ENCODE measurements around the gene C5orf63. TPM values are rescaled to one million over a fixed set of nuclear protein-coding genes. Genes with fewer than 3 reads are reported as not detected.

The C5orf63 gene
- total RNA-seq, 1 donor from 2014 or later: 7.5 TPM

GRCh38 chr5:127092690-127093089 is 19.4 kb upstream of the C5orf63 start:
- Histone ChIP-seq H3K36me3 (no peaks in the 10 kb centered on the region), H3K9me3 (no peaks in the 10 kb centered on the region), H3K4me1 (no peaks in the 10 kb centered on the region), H3K27me3 (ENCODE audit: low read depth) (no peaks in the 10 kb centered on the region), H3K4me3 (no peak overlapping the region), H3K27ac (no peak overlapping the region)
- intact Hi-C loops (cut with DNase I): no loop called here
- no peak for DNase-seq
- TF ChIP-seq CTCF (IDR thresholded peaks at IDR 0.05): no peak
- ATAC-seq: no peak

GRCh38 chr5:127089191-127089590 is 15.9 kb upstream of the C5orf63 start:
- no peak overlapping the region for H3K27ac ChIP-seq
- ATAC-seq (no peak), DNase-seq (no peak)
- no peaks in the 10 kb centered on the region for H3K36me3 ChIP-seq
- no peaks in the 10 kb centered on the region for H3K9me3 ChIP-seq
- H3K27me3 ChIP-seq (ENCODE audit: low read depth): no peaks in the 10 kb centered on the region
- intact Hi-C loops (cut with DNase I): no loop called here
- TF ChIP-seq CTCF (IDR thresholded peaks at IDR 0.05): no peak
- no peaks in the 10 kb centered on the region for H3K4me1 ChIP-seq
- H3K4me3 ChIP-seq: no peak overlapping the region

- ATAC-seq: peak in 1 of 2 donors; percentile 29
- Histone ChIP-seq H3K9me3 (no peaks in the 10 kb centered on the region), H3K36me3 (no peaks in the 10 kb centered on the region), H3K4me3 (no peak overlapping the region), H3K27ac (no peak overlapping the region), H3K27me3 (ENCODE audit: low read depth) (no peaks in the 10 kb centered on the region), H3K4me1 (no peaks in the 10 kb centered on the region)
- DNase-seq: no peak
- no peak for TF ChIP-seq CTCF (IDR thresholded peaks at IDR 0.05)
- intact Hi-C loops (cut with DNase I): no loop called here
These were observed 14.9 kb upstream of the C5orf63 start for GRCh38 chr5:127088251-127088650.

GRCh38 chr5:127086589-127086988 is 13.3 kb upstream of the C5orf63 start:
- H3K9me3 ChIP-seq: no peaks in the 10 kb centered on the region
- H3K27me3 ChIP-seq (ENCODE audit: low read depth): no peaks in the 10 kb centered on the region
- H3K27ac ChIP-seq: no peak overlapping the region
- H3K4me3 ChIP-seq: no peak overlapping the region
- DNase-seq: no peak
- H3K36me3 ChIP-seq: no peaks in the 10 kb centered on the region
- TF ChIP-seq CTCF (IDR thresholded peaks at IDR 0.05): no peak
- intact Hi-C loops (cut with DNase I): no loop called here
- no peaks in the 10 kb centered on the region for H3K4me1 ChIP-seq
- no peak for ATAC-seq

GRCh38 chr5:127085796-127086195 is 12.5 kb upstream of the C5orf63 start:
- no peaks in the 10 kb centered on the region for H3K36me3 ChIP-seq
- H3K4me1 ChIP-seq: no peaks in the 10 kb centered on the region
- TF ChIP-seq CTCF (IDR thresholded peaks at IDR 0.05): no peak
- DNase-seq: no peak
- intact Hi-C loops (cut with DNase I): no loop called here
- H3K4me3 ChIP-seq: no peak overlapping the region
- no peak overlapping the region for H3K27ac ChIP-seq
- ATAC-seq: no peak
- no peaks in the 10 kb centered on the region for H3K27me3 ChIP-seq (ENCODE audit: low read depth)
- no peaks in the 10 kb centered on the region for H3K9me3 ChIP-seq

- ATAC-seq: no peak
- no peaks in the 10 kb centered on the region for H3K36me3 ChIP-seq
- no peak for DNase-seq
- H3K9me3 ChIP-seq: no peaks in the 10 kb centered on the region
- H3K4me3 ChIP-seq: no peak overlapping the region
- H3K4me1 ChIP-seq: no peaks in the 10 kb centered on the region
- TF ChIP-seq CTCF (IDR thresholded peaks at IDR 0.05): no peak
- intact Hi-C loops (cut with DNase I): no loop called here
- H3K27ac ChIP-seq: no peak overlapping the region
- no peaks in the 10 kb centered on the region for H3K27me3 ChIP-seq (ENCODE audit: low read depth)
These were observed 12.1 kb upstream of the C5orf63 start for GRCh38 chr5:127085371-127085770.

Data from lower lobe of right lung (tissue), 2 donors.